Aorta (tissue), 5 donors: ENCODE measurements around the gene ABCC8. TPM values are rescaled to one million over a fixed set of nuclear protein-coding genes. Genes with fewer than 3 reads are reported as not detected.

Source experiments
- ATAC-seq: fragments of 200-7000 bp; cut with Tn5 transposase; one replicate; pipeline ENCODE4 v1.9.1; 2022; ENCODE audit warnings: moderate library complexity; ENCODE audit not compliant: low FRiP score
- DNase-seq, 2 donors: peaks; one replicate each; pipeline ENCODE4 v3.0.0-alpha.2; 2020
- H3K27ac ChIP-seq, 2 donors: one replicate each; pipeline ENCODE4 v1.5.1; 2013; ENCODE audit warnings: low read length in 2 of 2, mild to moderate bottlenecking in 2 of 2, moderate library complexity in 2 of 2, control low read depth in 1 of 2, inconsistent platforms in 1 of 2, low read depth in 1 of 2
- H3K27me3 ChIP-seq, 2 donors: one replicate each; pipeline ENCODE4 v1.6.1; 2013; ENCODE audit warnings: control low read depth in 1 of 2, low read length in 1 of 2, mild to moderate bottlenecking in 1 of 2, moderate library complexity in 1 of 2; ENCODE audit not compliant: insufficient read depth in 2 of 2, control insufficient read depth in 1 of 2
- H3K36me3 ChIP-seq, 2 donors: one replicate each; pipeline ENCODE4 v1.6.1; 2013; ENCODE audit warnings: control low read depth in 1 of 2, low read length in 1 of 2, mild to moderate bottlenecking in 1 of 2; ENCODE audit not compliant: insufficient read depth in 2 of 2, control insufficient read depth in 1 of 2
- H3K4me1 ChIP-seq, 2 donors: one replicate each; pipeline ENCODE4 v1.6.1; 2013; ENCODE audit warnings: low read length in 2 of 2, control low read depth in 1 of 2, mild to moderate bottlenecking in 1 of 2, moderate library complexity in 1 of 2; ENCODE audit not compliant: insufficient read depth in 2 of 2, control insufficient read depth in 1 of 2
- H3K4me3 ChIP-seq, 2 donors: one replicate each; pipeline ENCODE4 v1.5.1; 2013; ENCODE audit warnings: low read length in 2 of 2, control low read depth in 1 of 2, mild to moderate bottlenecking in 1 of 2
- H3K9me3 ChIP-seq: one replicate; pipeline ENCODE4 v1.6.1; 2013; ENCODE audit warnings: mild to moderate bottlenecking, low read length; ENCODE audit not compliant: control insufficient read depth
- WGBS, 2 donors: extraction: QIAGEN DNeasy Blood & Tissue Kit; methylation state at CpG; one replicate each; pipeline ENCODE4 v1.1.7; 2013; 5-methylcytosine and 5-hydroxymethylcytosine counted together
- intact Hi-C, 2 donors: fragments of 100-400 bp; cut with DNase I; formaldehyde crosslinking; loops; one replicate each; pipeline versions ENCODE4 v1.14.2 to v1.15.0; 2022
- polyA plus RNA-seq, 2 donors: library from polyadenylated mRNA; stranded (reverse); fragments of 200-250 nt; gene quantifications; one replicate each; pipeline ENCODE4 v1.2.3, GENCODE V29; 2013
- total RNA-seq, 2 donors: library from RNA; stranded (reverse); fragmentation: NEBNext Ultra II Directional; extraction: Animal tissue kit (Norgen Biotek cat#: 25700); gene quantifications; one replicate each; pipeline ENCODE4 v1.2.1, GENCODE V29; 2021
- donor health status: healthy with polysubstance abuse.
- donor health status: Bipolar disorder and iron deficiency.
- donor health status: DM: no; HTN: no; CAD: no.
- donor health status: DM: no; HTN: no; CAD: no.
- donor health status: DM: yes; HTN: yes; CAD: no.

Gene ABCC8
- total and polyA plus RNA-seq, 4 donors, result 0.32 to 2.5 (median 0.59) TPM; not detected in 1

- WGBS, 2 donors, result 45 to 51% methylated on average over 3 of the region's 3 CpGs
- ATAC-seq (no peak), DNase-seq (no peak)
- Histone ChIP-seq H3K4me3 (no peak overlapping the region), H3K9me3 (peaks cover 30% of the 10 kb centered on the region), H3K36me3 (peaks cover 9 to 36% of the 10 kb centered on the region in 2 donors), H3K27ac (no peak overlapping the region), H3K27me3 (no peaks in the 10 kb centered on the region), H3K4me1 (no peaks in the 10 kb centered on the region)
- intact Hi-C loops, result no loop called here
Observed at GRCh38 chr11:17371614-17372013, 105.0 kb downstream of the ABCC8 start.

GRCh38 chr11:17369684-17370243 lies 106.9 kb downstream of the ABCC8 start:
- H3K27me3 ChIP-seq, result peaks cover 0 to 1% of the 10 kb centered on the region in 2 donors
- H3K4me3 ChIP-seq, result no peak overlapping the region
- intact Hi-C loops, result no loop called here
- no peak overlapping the region for H3K27ac ChIP-seq
- H3K36me3 ChIP-seq, result peaks cover 9 to 38% of the 10 kb centered on the region in 2 donors
- DNase-seq (no peak), ATAC-seq (no peak)
- H3K9me3 ChIP-seq, result peaks cover 32% of the 10 kb centered on the region
- no peaks in the 10 kb centered on the region for H3K4me1 ChIP-seq
- 64 to 79% methylated on average over 2 of the region's 2 CpGs for WGBS, 2 donors

- Histone ChIP-seq H3K4me1 (no peaks in the 10 kb centered on the region), H3K27ac (no peak overlapping the region), H3K9me3 (peaks cover 32% of the 10 kb centered on the region), H3K27me3 (peaks cover 0 to 1% of the 10 kb centered on the region in 2 donors), H3K4me3 (no peak overlapping the region), H3K36me3 (peaks cover 9 to 38% of the 10 kb centered on the region in 2 donors)
- intact Hi-C loops, result no loop called here
- DNase-seq (no peak), ATAC-seq (no peak)
Observed at GRCh38 chr11:17369094-17369493, 107.6 kb downstream of the ABCC8 start.

GRCh38 chr11:17368551-17368950 lies 108.1 kb downstream of the ABCC8 start:
- Histone ChIP-seq H3K4me1 (no peaks in the 10 kb centered on the region), H3K36me3 (peaks cover 9 to 37% of the 10 kb centered on the region in 2 donors), H3K27ac (no peak overlapping the region), H3K9me3 (peaks cover 31% of the 10 kb centered on the region), H3K27me3 (peaks cover 0 to 1% of the 10 kb centered on the region in 2 donors), H3K4me3 (no peak overlapping the region)
- 84 to 93% methylated on average over 3 of the region's 3 CpGs for WGBS, 2 donors
- DNase-seq (no peak), ATAC-seq (no peak)
- intact Hi-C loops, result no loop called here

- intact Hi-C loops, result no loop called here
- H3K27me3 ChIP-seq, result peaks cover 0 to 1% of the 10 kb centered on the region in 2 donors
- H3K9me3 ChIP-seq, result peaks cover 17% of the 10 kb centered on the region
- peaks cover 6 to 23% of the 10 kb centered on the region in 2 donors for H3K36me3 ChIP-seq
- no peak overlapping the region for H3K4me3 ChIP-seq
- DNase-seq, result no peak
- H3K4me1 ChIP-seq, result no peaks in the 10 kb centered on the region
- H3K27ac ChIP-seq, result no peak overlapping the region
- whole genome bisulfite sequencing, 2 donors, result 81 to 84% methylated on average over 1 of the region's 1 CpG
- no peak for ATAC-seq
Observed at GRCh38 chr11:17366495-17366894, 110.2 kb downstream of the ABCC8 start.

GRCh38 chr11:17354601-17354991 lies 122.0 kb downstream of the ABCC8 start:
- peak; percentile 59 for ATAC-seq
- 10 to 21% methylated on average over 3 of the region's 3 CpGs for WGBS, 2 donors
- no peaks in the 10 kb centered on the region for H3K27me3 ChIP-seq
- H3K36me3 ChIP-seq, result no peaks in the 10 kb centered on the region
- no peak overlapping the region for H3K27ac ChIP-seq
- no peaks in the 10 kb centered on the region for H3K9me3 ChIP-seq
- intact Hi-C loops, result loop anchor here in 1 of 2 donors (10.0 kb wide), 1 partner anchor 150 kb away; the partner anchor contains the start of gene PIK3C2A
- H3K4me1 ChIP-seq, result no peaks in the 10 kb centered on the region
- DNase-seq, result no peak
- no peak overlapping the region for H3K4me3 ChIP-seq

- 5 to 7% methylated on average over 15 of the region's 15 CpGs for WGBS, 2 donors
- Histone ChIP-seq H3K9me3 (no peaks in the 10 kb centered on the region), H3K36me3 (no peaks in the 10 kb centered on the region), H3K27ac (peak overlapping the region in 1 of 2 donors; percentile 39), H3K4me3 (peak overlapping the region; percentile 54 to 81), H3K27me3 (no peaks in the 10 kb centered on the region), H3K4me1 (no peaks in the 10 kb centered on the region)
- intact Hi-C loops, result loop anchor here in 1 of 2 donors (10.0 kb wide), 1 partner anchor 149 kb away; the partner anchor contains the start of gene PIK3C2A
- ATAC-seq (no peak), DNase-seq (no peak)
Observed at GRCh38 chr11:17353821-17354600, 122.6 kb downstream of the ABCC8 start.

- peak overlapping the region in 1 of 2 donors; percentile 39 for H3K27ac ChIP-seq
- peak; percentile 87 to 93 for DNase-seq
- H3K27me3 ChIP-seq, result no peaks in the 10 kb centered on the region
- no peaks in the 10 kb centered on the region for H3K36me3 ChIP-seq
- 0 to 1% methylated on average over 62 to 69 of the region's 69 CpGs for WGBS, 2 donors
- ATAC-seq, result peak; percentile 83
- no peaks in the 10 kb centered on the region for H3K4me1 ChIP-seq
- H3K4me3 ChIP-seq, result peak overlapping the region; percentile 54 to 81
- intact Hi-C loops, result loop anchor here in 1 of 2 donors (10.0 kb wide), 1 partner anchor 148 kb away; the partner anchor contains the start of gene PIK3C2A
- H3K9me3 ChIP-seq, result no peaks in the 10 kb centered on the region
Observed at GRCh38 chr11:17352950-17353820, 123.5 kb downstream of the ABCC8 start.
